CD4-positive, alpha-beta T cell (primary cell): Measurements from ENCODE around the gene TMEM244. TPM values are rescaled to one million over a fixed set of nuclear protein-coding genes. Genes with fewer than 3 reads are reported as not detected.
A peak's percentile ranks its signal among the peaks of the same experiment; 100 is the strongest.

Experiments used
- ATAC-seq: fragments of 200-7000 bp; cut with Tn5 transposase; one replicate; pipeline ENCODE4 v1.10.0; 2022; ENCODE audit warnings: mild to moderate bottlenecking; ENCODE audit not compliant: poor library complexity
- CTCF ChIA-PET: fragments of 350-600 bp; sonication (Branson Sonifier 250); formaldehyde crosslinking; loops from one replicate; lab custom pipeline; 2021; ENCODE audit warnings: antibody characterized with exemption, inconsistent platforms; lab: Charles Lee
- POLR2A ChIA-PET: fragments of 350-600 bp; sonication (Branson Sonifier 250); formaldehyde crosslinking; loops from one replicate; lab custom pipeline; 2021; ENCODE audit warnings: antibody characterized with exemption, inconsistent platforms; lab: Charles Lee
- DNase-seq, 14 experiments: peaks; one replicate each; pipeline ENCODE4 v3.0.0-alpha.2; 2013 to 2020; ENCODE audit warnings: mixed read lengths in 2 of 14
- H3K27ac ChIP-seq, 2 donors: one replicate each; pipeline versions ENCODE4 v1.5.1 to v1.7.0; 2013; ENCODE audit warnings: low read length in 2 of 2, low read depth in 1 of 2, mild to moderate bottlenecking in 1 of 2
- H3K27me3 ChIP-seq, 2 experiments: 1 replicate in 1 of 2; 2 replicates in 1 of 2; pipeline versions ENCODE4 v1.6.1 to v1.7.0; 2013; ENCODE audit warnings: low read length in 2 of 2, control low read depth in 1 of 2, mild to moderate bottlenecking in 1 of 2, moderate library complexity in 1 of 2; ENCODE audit not compliant: insufficient read depth in 2 of 2, control insufficient read depth in 1 of 2
- H3K36me3 ChIP-seq: one replicate; pipeline ENCODE4 v1.6.1; 2013; ENCODE audit warnings: low read length, control low read depth; ENCODE audit not compliant: insufficient read depth
- H3K4me1 ChIP-seq: one replicate; pipeline ENCODE4 v1.6.1; 2013; ENCODE audit warnings: low read length, control low read depth; ENCODE audit not compliant: insufficient read depth
- H3K4me3 ChIP-seq: one replicate; pipeline ENCODE4 v1.5.1; 2013; ENCODE audit warnings: mild to moderate bottlenecking, low read length, moderate library complexity
- H3K9me3 ChIP-seq, 2 experiments: 1 replicate in 1 of 2; 2 replicates in 1 of 2; pipeline versions ENCODE4 v1.6.1 to v1.7.0; 2013; ENCODE audit warnings: low read length in 2 of 2, mild to moderate bottlenecking in 2 of 2, control low read depth in 1 of 2, moderate library complexity in 1 of 2; ENCODE audit not compliant: control insufficient read depth in 1 of 2, insufficient read depth in 1 of 2
- H3K27ac Mint-ChIP-seq: one replicate; pipeline ENCODE4 v1.8.0; 2020; ENCODE audit warnings: mixed read lengths
- H3K27me3 Mint-ChIP-seq: one replicate; pipeline ENCODE4 v1.8.0; 2021; ENCODE audit warnings: mixed read lengths
- H3K36me3 Mint-ChIP-seq: one replicate; pipeline ENCODE4 v1.8.0; 2021; ENCODE audit warnings: low read depth, mixed read lengths
- H3K4me1 Mint-ChIP-seq: one replicate; pipeline ENCODE4 v1.8.0; 2021; ENCODE audit warnings: low read depth, mixed read lengths
- H3K4me3 Mint-ChIP-seq: one replicate; pipeline ENCODE4 v1.8.0; 2020; ENCODE audit warnings: mild to moderate bottlenecking, mixed read lengths
- H3K9me3 Mint-ChIP-seq: one replicate; pipeline ENCODE4 v1.8.0; 2020; ENCODE audit warnings: mixed read lengths
- CTCF ChIP-seq: fragments of 200-600 bp; IDR thresholded peaks from one replicate; pipeline ENCODE4 v1.8.0; 2022; ENCODE audit warnings: antibody characterized with exemption, mild to moderate bottlenecking
- intact Hi-C, 2 experiments: fragments of 100-400 bp; cut with DNase I in 1 of 2; cut with micrococcal nuclease in 1 of 2; formaldehyde crosslinking; loops; one replicate each; pipeline versions ENCODE4 v1.15.1 to v1.9.0; 2023 to 2025; cut with DNase I, micrococcal nuclease
- total RNA-seq, 174 experiments: library from RNA in 2 of 174; stranded (reverse) in 2 of 174; gene quantifications; one replicate each; pipeline ENCODE4 v1.2.3 and lab custom pipeline; 2021 to 2026

The TMEM244 gene
- total RNA-seq, 2 experiments from 2014 or later: not detected

DNA sequence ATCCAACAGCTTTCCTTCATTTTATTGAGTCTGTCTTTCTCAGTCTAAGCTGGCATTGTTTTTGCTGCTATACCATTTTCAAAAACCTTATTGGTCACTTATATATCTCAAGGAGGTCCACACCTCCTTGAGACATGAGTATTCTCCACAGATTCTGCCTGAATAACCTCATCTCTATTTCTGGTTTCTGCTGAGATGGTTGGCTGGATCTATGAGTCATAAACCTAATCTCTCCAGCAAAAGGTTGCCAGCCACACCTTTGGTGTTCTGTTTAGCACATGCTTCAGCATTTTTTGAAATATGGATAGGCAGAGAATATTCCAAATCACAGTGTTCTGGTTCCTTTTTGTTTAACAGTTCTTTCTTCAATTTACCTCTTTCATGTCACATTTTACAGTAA lies 40.8 kb upstream of the TMEM244 start:
- Histone ChIP-seq H3K27ac (no peak overlapping the region), H3K36me3 (no peaks in the 10 kb centered on the region), H3K4me1 (no peaks in the 10 kb centered on the region), H3K9me3 (no peaks in the 10 kb centered on the region), H3K27me3 (no peaks in the 10 kb centered on the region), H3K4me3 (no peak overlapping the region)
- Mint-ChIP-seq H3K27me3 (peaks cover 6% of the 10 kb centered on the region), H3K4me1 (no peaks in the 10 kb centered on the region), H3K36me3 (no peaks in the 10 kb centered on the region), H3K27ac (no peak overlapping the region), H3K9me3 (no peaks in the 10 kb centered on the region), H3K4me3 (no peak overlapping the region)
- DNase-seq (no peak), ATAC-seq (no peak)
- intact Hi-C loops: no loop called here
- CTCF ChIA-PET: no interaction called here
- no peak for TF ChIP-seq CTCF
- POLR2A ChIA-PET: no interaction called here

GRCh38 chr6:129895692-129896091 lies 34.6 kb upstream of the TMEM244 start:
- Mint-ChIP-seq H3K9me3 (no peaks in the 10 kb centered on the region), H3K4me1 (no peaks in the 10 kb centered on the region), H3K36me3 (no peaks in the 10 kb centered on the region), H3K4me3 (no peak overlapping the region), H3K27me3 (peaks cover 6% of the 10 kb centered on the region), H3K27ac (no peak overlapping the region)
- ATAC-seq (no peak), DNase-seq (peak in 1 of 14 experiments; percentile 16)
- H3K27ac ChIP-seq: no peak overlapping the region
- POLR2A ChIA-PET: no interaction called here
- intact Hi-C loops: loop anchor here in 1 of 2 experiments (10.0 kb wide), 1 partner anchor 389 kb away; no protein-coding TSS in a partner anchor
- H3K4me1 ChIP-seq: no peaks in the 10 kb centered on the region
- no peaks in the 10 kb centered on the region for H3K36me3 ChIP-seq
- no peaks in the 10 kb centered on the region for H3K27me3 ChIP-seq
- no peak for TF ChIP-seq CTCF
- no peak overlapping the region for H3K4me3 ChIP-seq
- H3K9me3 ChIP-seq: no peaks in the 10 kb centered on the region
- CTCF ChIA-PET: interaction anchor here (0.7 to 1.2 kb wide), 2 partner anchors 126 to 259 kb away, joined by 4 to 5 read pairs; no protein-coding TSS in a partner anchor

DNA sequence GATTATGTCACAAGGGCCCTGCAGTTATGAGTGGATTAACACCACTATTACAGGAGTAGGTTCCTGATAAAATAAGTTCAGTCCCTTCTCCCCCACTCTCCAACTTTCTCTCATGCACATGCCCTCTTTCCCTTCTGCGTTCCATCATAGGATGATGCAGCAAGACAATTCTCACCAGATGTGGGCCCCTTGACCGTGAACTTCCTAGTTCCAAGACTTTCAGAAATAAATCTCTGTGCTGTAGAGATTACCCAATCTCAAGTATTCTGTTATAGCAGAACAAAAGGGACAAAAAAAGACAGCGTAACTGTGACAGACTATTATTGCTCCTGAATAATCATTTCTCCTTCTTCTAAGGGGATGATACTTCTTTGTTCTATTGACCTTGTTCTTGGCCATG lies 33.8 kb upstream of the TMEM244 start:
- H3K4me1 Mint-ChIP-seq: no peaks in the 10 kb centered on the region
- no peak for DNase-seq
- H3K9me3 Mint-ChIP-seq: no peaks in the 10 kb centered on the region
- H3K27me3 Mint-ChIP-seq: peaks cover 6% of the 10 kb centered on the region
- ChIA-PET CTCF (interaction anchor here (1.2 kb wide), 1 partner anchor 126 kb away, joined by 4 read pairs; no protein-coding TSS in a partner anchor), POLR2A (no interaction called here)
- Histone ChIP-seq H3K27ac (no peak overlapping the region), H3K9me3 (no peaks in the 10 kb centered on the region), H3K4me3 (no peak overlapping the region), H3K27me3 (no peaks in the 10 kb centered on the region), H3K36me3 (no peaks in the 10 kb centered on the region), H3K4me1 (no peaks in the 10 kb centered on the region)
- no peak for ATAC-seq
- no peak overlapping the region for H3K4me3 Mint-ChIP-seq
- H3K36me3 Mint-ChIP-seq: no peaks in the 10 kb centered on the region
- no peak for TF ChIP-seq CTCF
- no peak overlapping the region for H3K27ac Mint-ChIP-seq
- intact Hi-C loops: loop anchor here in 1 of 2 experiments (1.0 to 10.0 kb wide), 2 partner anchors 124 to 390 kb away; no protein-coding TSS in a partner anchor
